HG02852 (cell line): ENCODE results near the gene SEMA3A.

Source experiments
- ATAC-seq: cut with Tn5 transposase; IDR thresholded peaks from one replicate; pipeline ENCODE4 v1.9.1; 2021; ENCODE audit warnings: mild to moderate bottlenecking, moderate library complexity; ENCODE audit not compliant: unreplicated experiment

SEMA3A gene

DNA sequence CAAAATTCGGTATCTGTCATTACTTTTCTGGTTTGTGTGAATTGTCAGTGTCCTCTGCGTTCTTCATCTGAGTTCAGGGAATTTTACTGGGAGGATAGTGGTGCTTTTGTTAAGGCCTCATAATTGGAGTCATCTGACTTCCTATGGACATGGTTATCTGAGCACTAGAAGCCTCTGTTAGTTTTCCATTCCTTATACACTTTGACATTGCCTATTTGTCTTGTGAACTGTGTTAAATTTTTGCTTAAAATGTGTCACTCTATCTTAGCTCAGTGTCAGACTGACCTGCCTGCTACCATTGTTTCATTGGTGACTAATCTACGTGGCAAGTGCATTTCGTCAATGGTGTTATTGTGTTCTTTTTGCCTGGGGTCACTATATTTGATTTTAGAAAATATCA is 253.3 kb downstream of the SEMA3A start:
- ATAC-seq: no peak

GRCh38 chr7:83937930-83938329 is 256.7 kb downstream of the SEMA3A start:
- no peak for ATAC-seq

GRCh38 chr7:83936056-83936708 is 258.4 kb downstream of the SEMA3A start:
- ATAC-seq: peak; percentile 79

- ATAC-seq: no peak
Measured at GRCh38 chr7:83934118-83934734, 260.4 kb downstream of the SEMA3A start.

GRCh38 chr7:83931968-83932367 is 262.6 kb downstream of the SEMA3A start:
- ATAC-seq: no peak

GRCh38 chr7:83930262-83930661 is 264.3 kb downstream of the SEMA3A start:
- no peak for ATAC-seq

DNA sequence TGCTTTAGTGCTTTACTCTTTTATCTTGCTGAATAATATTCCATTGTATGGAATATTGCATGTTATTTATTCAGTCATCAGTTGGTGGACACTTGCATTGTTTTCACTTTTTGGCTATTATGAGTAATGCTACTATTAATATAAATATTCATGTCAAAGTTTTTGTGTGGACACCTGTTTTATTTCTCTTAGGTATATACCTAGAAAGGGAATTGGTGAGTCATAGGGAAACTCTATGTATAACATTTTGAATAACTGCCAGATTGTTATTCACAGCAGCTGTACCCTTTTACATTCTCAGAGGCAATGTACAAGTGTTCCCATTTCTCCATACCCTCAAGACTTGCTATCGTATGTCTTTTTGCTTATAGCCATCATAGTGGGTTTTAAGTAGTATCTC is 268.7 kb downstream of the SEMA3A start:
- ATAC-seq: peak; percentile 66

DNA sequence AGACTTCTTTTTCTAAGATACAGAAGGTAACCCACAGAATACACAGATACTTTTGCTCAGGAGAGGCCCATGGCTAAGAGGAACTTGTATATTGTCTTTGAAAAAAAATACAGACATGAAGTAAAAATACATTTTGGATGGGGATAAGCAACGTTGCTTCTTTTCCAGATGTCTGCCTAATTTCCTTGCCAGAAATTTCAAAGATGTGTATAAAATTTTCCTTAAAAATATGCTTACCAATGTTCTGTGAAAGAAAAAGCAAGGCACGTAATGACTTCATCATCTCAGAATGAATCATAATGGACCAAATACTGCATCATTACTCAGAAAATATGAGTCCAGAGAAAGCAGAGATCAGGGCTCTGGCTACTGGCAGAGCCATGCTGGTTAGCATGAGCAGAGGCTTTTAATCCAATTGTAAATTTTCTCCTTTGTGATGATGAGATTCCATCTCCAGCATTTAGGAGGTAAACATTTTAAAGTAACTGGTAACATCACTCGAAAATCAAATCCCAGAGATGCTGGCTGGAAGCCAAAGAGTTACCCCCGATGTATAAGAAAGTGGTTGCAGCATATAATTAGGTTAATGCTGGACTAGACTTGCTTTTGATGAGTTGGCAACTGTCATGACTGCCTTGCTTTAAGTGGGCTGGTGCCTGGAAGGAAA is 272.5 kb downstream of the SEMA3A start:
- ATAC-seq: no peak

GRCh38 chr7:83921271-83921940 is 273.2 kb downstream of the SEMA3A start:
- ATAC-seq: no peak

DNA sequence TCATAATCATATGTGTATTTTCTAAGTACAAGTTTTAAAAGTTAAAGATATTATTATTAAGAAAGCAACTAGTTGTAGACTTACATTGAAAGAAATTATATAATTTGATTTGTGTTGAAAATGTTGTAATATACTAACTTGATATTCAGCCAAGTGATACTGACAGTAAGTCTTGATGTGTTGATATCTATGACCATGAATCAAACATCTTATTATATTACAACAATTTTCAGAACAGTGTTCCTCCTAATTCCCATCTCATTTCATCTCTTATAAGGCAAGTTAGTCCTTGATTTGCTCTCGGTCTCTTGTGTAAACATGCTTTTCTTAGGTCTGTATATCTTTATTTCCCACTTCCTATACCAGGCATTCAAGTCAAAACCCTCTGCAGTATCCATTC is 276.4 kb downstream of the SEMA3A start:
- no peak for ATAC-seq

DNA sequence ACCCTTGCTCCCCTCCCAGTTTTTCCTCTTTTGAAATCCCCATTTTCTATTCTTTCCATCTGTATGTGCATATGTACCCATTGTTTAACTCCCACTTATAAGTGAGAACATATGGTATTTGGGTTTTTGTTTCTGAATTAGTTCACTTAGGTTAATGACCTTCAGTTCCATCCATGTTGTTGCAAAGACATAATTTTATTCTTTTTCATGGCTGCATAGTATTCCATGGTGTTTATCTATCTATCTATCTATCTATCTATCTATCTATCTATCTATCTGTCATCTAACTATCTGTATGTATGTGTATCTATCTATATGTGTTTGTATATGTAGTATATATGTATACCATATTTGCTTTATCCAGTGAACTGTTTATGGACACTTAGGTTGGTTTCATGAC is 281.4 kb downstream of the SEMA3A start:
- no peak for ATAC-seq

DNA sequence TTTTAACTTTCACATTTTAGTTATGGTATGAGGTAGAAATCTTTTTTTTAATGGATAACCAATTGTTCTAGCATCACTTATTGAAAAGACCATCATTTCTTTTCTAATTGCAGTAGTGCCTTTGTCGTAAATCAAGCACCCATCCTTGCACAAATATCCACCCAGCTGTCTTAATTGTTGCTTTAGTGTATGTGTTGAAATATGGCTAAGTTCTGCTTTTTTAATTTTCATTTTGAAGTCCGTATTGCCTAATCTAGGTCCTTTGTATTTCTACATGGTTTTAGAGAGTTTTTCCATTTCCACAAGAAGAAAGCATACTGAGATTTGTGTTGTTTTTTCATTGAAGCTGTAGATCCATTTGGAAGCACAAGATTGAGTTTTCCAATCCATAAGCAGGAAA is 286.1 kb downstream of the SEMA3A start:
- ATAC-seq: no peak
